ENCODE results near the gene CAMK2B. TPM values are rescaled to one million over a fixed set of nuclear protein-coding genes. Genes with fewer than 3 reads are reported as not detected.
A peak's percentile ranks its signal among the peaks of the same experiment; 100 is the strongest.

Gene CAMK2B
- polyA plus RNA-seq, 3 donors: 0.13 TPM; not detected in 2

GRCh38 chr7:44308596-44309270, 16.7 kb downstream of the CAMK2B start:
- no peak for DNase-seq
- H3K27me3 Mint-ChIP-seq (ENCODE audit: low read depth in 3 of 3): peaks cover 20 to 63% (median 26%) of the 10 kb centered on the region in 3 donors

More at GRCh38 chr7:44308596-44309270, 16.7 kb downstream of the CAMK2B start:
- H3K27ac Mint-ChIP-seq: no peak overlapping the region
- WGBS (ENCODE audit: insufficient coverage): 89% methylated on average over 16 of the region's 18 CpGs
- Histone ChIP-seq H3K9me3 (replicated peaks in 1 of 2; ENCODE audit: control insufficient read depth in 1 of 2, insufficient read depth in 1 of 2, low read length in 2 of 2) (no peaks in the 10 kb centered on the region), H4K20me1 (ENCODE audit: insufficient read depth, low read length) (no peaks in the 10 kb centered on the region), H3K27me3 (ENCODE audit: control insufficient read depth in 2 of 2, insufficient read depth in 2 of 2, low read length in 2 of 2) (peaks cover 4 to 25% of the 10 kb centered on the region in 2 donors), H3K27ac (ENCODE audit: low read depth in 1 of 2, low read length in 2 of 2) (no peak overlapping the region), H3K4me2 (replicated peaks; ENCODE audit: extremely low read depth, low read length, poor library complexity, severe bottlenecking) (no peak overlapping the region), H3K4me1 (ENCODE audit: control insufficient read depth in 1 of 2, insufficient read depth in 2 of 2, low read length in 2 of 2) (peaks cover 0 to 10% of the 10 kb centered on the region in 2 donors), H2AFZ (ENCODE audit: insufficient read depth, low read depth, low read length, poor library complexity, severe bottlenecking) (no peak overlapping the region), H3K36me3 (replicated peaks in 1 of 2; ENCODE audit: control insufficient read depth in 1 of 2, insufficient read depth in 2 of 2, low read length in 2 of 2) (no peaks in the 10 kb centered on the region), H3K9ac (ENCODE audit: insufficient read depth, low read length, poor library complexity, severe bottlenecking) (no peak overlapping the region), H3K79me2 (ENCODE audit: insufficient read depth, low read length) (no peaks in the 10 kb centered on the region), H3K4me3 (replicated peaks in 1 of 3; ENCODE audit: low read depth in 2 of 3, low read length in 3 of 3) (no peak overlapping the region)
- no peaks in the 10 kb centered on the region for H3K36me3 Mint-ChIP-seq
- peaks cover 5% of the 10 kb centered on the region for H3K4me1 Mint-ChIP-seq
- peak overlapping the region in 1 of 2 donors; percentile 37 for H3K4me3 Mint-ChIP-seq
- intact Hi-C loops (cut with micrococcal nuclease): no loop called here
- TF ChIP-seq CTCF (IDR thresholded peaks at IDR 0.05): no peak
- H3K9me3 Mint-ChIP-seq: peaks cover 0 to 11% (median 2%) of the 10 kb centered on the region in 7 donors

Measured in CD14-positive monocyte (primary cell).